GM19043 (cell line): ENCODE data around the gene SLC34A2.
"Not testable (repeated sequence)": the region's sequence is repeated elsewhere in the genome, so short reads cannot be mapped to it uniquely, and the experiment has no call there.

ENCODE experiments used
- ATAC-seq: cut with Tn5 transposase; IDR thresholded peaks from one replicate; pipeline ENCODE4 v1.9.1; 2021; ENCODE audit warnings: low read depth; ENCODE audit not compliant: unreplicated experiment

The SLC34A2 gene

GRCh38 chr4:25661441-25661840 is 5.8 kb downstream of the SLC34A2 start:
- ATAC-seq = not testable (repeated sequence)

GRCh38 chr4:25662306-25662705 is 6.7 kb downstream of the SLC34A2 start:
- ATAC-seq = no peak

- ATAC-seq = no peak
These were observed 8.1 kb downstream of the SLC34A2 start for GRCh38 chr4:25663781-25664180.

- ATAC-seq = no peak
These were observed 10.5 kb downstream of the SLC34A2 start for GRCh38 chr4:25666031-25666630.

GRCh38 chr4:25667931-25668557 is 12.4 kb downstream of the SLC34A2 start:
- no peak for ATAC-seq

- no peak for ATAC-seq
These were observed 15.3 kb downstream of the SLC34A2 start for GRCh38 chr4:25670991-25671390.

GRCh38 chr4:25672756-25673155 is 17.1 kb downstream of the SLC34A2 start:
- ATAC-seq = no peak

GRCh38 chr4:25674386-25674785 is 18.7 kb downstream of the SLC34A2 start:
- no peak for ATAC-seq

- no peak for ATAC-seq
These were observed 20.6 kb downstream of the SLC34A2 start for GRCh38 chr4:25676221-25676620.

- ATAC-seq = no peak
These were observed 21.5 kb downstream of the SLC34A2 start for GRCh38 chr4:25677157-25677556.

GRCh38 chr4:25677943-25678342 is 22.3 kb downstream of the SLC34A2 start:
- ATAC-seq = no peak

GRCh38 chr4:25687773-25688172 is 32.1 kb downstream of the SLC34A2 start:
- no peak for ATAC-seq

- ATAC-seq = no peak
These were observed 38.8 kb downstream of the SLC34A2 start for GRCh38 chr4:25694466-25694865.

GRCh38 chr4:25696409-25696808 is 40.8 kb downstream of the SLC34A2 start:
- ATAC-seq = no peak

- no peak for ATAC-seq
These were observed 41.9 kb downstream of the SLC34A2 start for GRCh38 chr4:25697516-25697915.

GRCh38 chr4:25700661-25701060 is 45.0 kb downstream of the SLC34A2 start:
- no peak for ATAC-seq

- ATAC-seq = no peak
These were observed 47.2 kb downstream of the SLC34A2 start for GRCh38 chr4:25702848-25703247.

GRCh38 chr4:25703731-25704388 is 48.2 kb downstream of the SLC34A2 start:
- ATAC-seq = no peak

- no peak for ATAC-seq
These were observed 48.9 kb downstream of the SLC34A2 start for GRCh38 chr4:25704516-25704915.

GRCh38 chr4:25710637-25711036 is 55.0 kb downstream of the SLC34A2 start:
- ATAC-seq = no peak

GRCh38 chr4:25712611-25713010 is 57.0 kb downstream of the SLC34A2 start:
- ATAC-seq = no peak

- ATAC-seq = no peak
These were observed 58.2 kb downstream of the SLC34A2 start for GRCh38 chr4:25713812-25714211.
